CD4-positive, alpha-beta T cell treated with Interleukin-21 for 1 hour (primary cell): Measurements from ENCODE around the gene RNU1-4.
"Not testable (repeated sequence)": the region's sequence is repeated elsewhere in the genome, so short reads cannot be mapped to it uniquely, and the experiment has no call there.

ENCODE experiments used
- DNase-seq: peaks from one replicate; pipeline ENCODE4 v3.0.0-alpha.2; 2020

Gene RNU1-4

DNA sequence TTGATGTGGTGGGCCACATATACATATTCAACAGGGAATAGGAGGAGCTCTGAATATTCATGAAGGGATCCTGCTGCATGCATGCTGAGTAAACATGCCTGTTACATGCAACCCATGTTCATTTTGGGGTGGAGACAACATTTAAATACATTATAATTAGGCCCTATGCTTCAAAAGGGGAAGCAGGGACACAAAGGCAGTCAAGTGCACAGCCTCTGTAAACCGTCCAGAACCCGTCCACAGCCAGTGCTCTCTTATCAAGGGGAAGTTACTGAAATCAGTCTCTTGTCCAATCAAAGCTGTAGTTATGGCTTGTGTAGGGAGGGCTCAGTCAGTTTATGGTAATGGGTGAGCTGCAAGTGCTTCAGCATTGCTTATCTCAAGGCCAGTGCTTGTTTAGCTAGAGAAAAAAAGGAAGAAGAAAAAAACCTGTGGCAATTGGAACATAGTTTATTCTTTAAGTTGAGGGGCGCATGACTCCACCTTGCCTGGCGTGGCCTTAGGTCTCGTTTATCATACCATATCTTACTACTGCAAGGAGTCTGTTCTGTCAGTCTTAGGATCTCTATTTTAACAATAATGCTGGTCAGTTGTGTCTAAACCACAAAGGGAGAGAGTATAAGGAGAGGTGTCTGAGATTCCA lies 7.9 kb upstream of the RNU1-4 start:
- not testable (repeated sequence) for DNase-seq

DNA sequence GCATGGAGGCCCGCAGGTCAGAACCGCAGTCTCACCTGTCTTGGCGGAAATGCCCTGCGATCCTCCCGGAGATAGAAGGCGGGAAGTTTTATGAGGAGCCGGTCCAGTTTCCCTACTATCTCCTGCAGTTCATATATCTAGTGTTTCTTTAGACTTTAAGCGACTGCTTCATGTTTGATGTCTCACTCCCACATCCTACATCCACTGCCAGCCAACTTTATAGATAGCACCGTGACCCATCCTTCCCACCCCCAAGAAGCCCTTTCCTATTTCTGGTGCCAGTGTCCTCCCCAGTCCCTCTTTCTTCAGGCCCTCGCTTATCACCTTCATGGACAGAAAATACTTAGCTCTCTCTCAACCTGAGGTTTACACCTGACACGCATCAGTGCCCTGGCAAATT lies 914 bp downstream of the RNU1-4 start:
- not testable (repeated sequence) for DNase-seq

DNA sequence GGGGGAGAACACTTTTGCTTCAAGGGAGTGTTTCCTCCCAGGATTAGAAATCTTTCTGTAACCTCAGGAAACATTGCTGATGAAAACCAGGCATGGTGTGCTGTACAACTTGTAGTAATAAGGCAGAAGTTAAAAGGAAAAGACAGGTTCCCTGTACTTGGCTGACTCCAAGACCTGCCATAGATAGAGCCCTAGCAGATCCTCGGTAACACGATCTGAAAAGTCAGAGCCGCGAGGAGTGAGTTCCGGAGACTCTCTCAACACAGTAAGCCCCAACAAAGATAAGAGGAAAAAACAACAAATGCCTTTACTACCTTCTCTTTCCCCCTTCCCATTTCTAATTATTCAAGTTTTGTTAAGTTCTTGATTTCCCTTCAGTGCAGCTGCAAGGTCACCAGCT lies 7.3 kb downstream of the RNU1-4 start:
- DNase-seq: not testable (repeated sequence)

GRCh38 chr1:16748710-16749109 lies 8.4 kb downstream of the RNU1-4 start:
- not testable (repeated sequence) for DNase-seq

DNA sequence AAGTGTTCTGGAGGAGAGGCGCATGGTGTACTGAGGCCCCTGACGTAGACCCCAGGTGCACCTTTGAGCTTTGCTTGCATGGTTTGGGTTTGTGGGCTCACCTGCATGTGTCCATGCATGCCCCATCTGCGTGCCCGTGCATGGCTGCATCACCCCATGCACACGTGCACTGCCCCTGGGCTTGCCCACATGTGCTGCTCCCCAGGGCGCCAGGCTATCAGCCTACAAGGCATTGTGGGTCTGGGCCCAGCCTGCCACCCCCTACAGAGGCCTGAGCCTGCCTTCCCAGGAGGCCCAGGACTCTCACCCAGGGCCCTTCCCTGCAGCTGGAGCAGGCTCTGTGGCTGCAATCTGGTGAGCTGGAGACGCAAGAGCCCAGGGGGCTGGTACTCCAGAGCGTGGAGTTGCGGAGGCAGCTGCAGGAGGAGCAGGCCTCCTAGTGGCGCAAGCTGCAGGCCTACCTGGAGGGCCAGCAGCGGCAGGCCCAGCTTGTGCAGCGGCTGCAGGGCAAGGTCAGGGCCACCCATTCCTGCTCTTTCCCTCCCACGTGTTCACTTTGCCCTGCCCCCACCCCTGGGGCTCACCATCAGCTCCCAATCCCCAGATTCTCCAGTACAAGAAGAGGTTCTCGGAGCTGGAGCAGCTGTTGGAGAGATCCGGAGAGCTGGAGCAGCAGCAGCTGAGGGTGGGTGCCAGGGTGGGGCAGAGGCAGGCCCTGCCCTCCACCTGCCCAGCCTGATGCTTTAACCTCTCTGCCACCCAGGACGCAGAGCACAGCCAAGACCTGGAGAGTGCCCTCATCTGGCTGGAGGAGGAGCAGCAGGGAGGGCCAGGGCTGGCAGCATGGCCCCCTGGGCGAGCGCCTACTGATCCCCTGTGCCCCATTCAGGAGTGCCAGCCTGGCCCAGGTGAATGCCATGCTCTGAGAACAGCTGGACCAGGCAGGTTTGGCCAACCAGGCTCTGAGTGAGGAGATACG lies 9.9 kb downstream of the RNU1-4 start:
- not testable (repeated sequence) for DNase-seq

DNA sequence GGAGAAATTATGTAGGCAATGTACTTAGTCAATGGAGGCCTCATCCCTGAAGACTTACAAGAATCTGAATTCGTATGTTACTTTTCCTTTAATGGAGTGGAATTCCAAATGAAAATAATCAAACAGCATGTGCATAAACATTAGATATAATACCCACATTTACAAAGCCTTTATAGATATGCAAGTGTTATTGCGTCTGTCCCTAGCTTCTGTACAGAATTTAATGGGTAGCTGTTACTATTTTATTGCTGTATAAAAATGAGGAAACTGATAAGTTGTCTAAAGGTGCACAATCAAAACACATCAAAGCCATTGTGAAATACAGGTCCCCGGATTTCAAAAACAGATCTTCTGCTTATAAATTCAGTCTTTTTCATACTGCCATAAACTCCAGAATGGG lies 12.5 kb downstream of the RNU1-4 start:
- DNase-seq: not testable (repeated sequence)

GRCh38 chr1:16755385-16755784 lies 15.1 kb downstream of the RNU1-4 start:
- DNase-seq: not testable (repeated sequence)

DNA sequence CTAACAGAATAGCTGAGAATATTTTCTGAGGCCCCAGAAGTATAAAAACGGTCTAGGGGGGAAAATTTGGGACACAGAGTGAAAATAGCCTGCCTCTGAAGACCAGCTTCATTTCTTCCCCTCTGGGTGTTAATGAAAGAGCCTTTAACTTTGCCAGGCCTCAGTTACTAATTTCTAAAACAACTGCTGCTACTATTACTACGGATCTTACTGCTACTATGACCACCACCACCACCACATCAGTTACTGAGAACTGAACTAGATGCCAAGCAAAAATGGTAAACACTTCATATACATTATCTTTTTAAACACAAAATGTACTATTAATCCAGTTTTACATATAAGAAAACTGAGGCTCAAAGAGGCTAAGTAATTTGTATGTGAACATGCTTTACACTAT lies 15.6 kb downstream of the RNU1-4 start:
- not testable (repeated sequence) for DNase-seq

GRCh38 chr1:16757574-16757973 lies 17.3 kb downstream of the RNU1-4 start:
- not testable (repeated sequence) for DNase-seq

GRCh38 chr1:16758060-16758459 lies 17.7 kb downstream of the RNU1-4 start:
- not testable (repeated sequence) for DNase-seq

DNA sequence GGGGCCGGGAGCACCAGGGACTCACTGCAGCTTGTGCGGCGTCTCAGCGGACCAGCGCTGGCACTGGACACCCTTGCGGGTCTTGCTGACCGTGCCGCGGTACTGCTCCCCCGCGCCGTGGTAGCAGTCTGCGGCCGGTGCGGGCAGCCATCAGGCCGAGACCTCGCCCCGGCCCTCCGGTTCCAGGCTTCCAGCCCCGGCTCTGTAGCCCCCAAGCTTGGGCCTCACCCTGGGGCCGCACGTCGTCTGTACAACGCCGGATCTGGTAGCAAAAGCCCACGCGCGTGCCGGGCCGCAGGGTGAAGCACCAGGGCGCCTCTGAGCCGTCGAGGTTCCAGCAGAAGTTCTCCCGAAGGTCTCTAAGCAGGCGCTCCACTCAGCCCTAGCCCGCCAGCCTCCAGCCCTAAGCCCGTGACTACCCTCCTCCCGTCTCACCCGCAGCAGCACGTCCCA lies 18.8 kb downstream of the RNU1-4 start:
- DNase-seq: not testable (repeated sequence)

GRCh38 chr1:16759650-16760455 lies 19.5 kb downstream of the RNU1-4 start:
- not testable (repeated sequence) for DNase-seq

- not testable (repeated sequence) for DNase-seq
Observed at GRCh38 chr1:16760456-16760765, 20.1 kb downstream of the RNU1-4 start.

DNA sequence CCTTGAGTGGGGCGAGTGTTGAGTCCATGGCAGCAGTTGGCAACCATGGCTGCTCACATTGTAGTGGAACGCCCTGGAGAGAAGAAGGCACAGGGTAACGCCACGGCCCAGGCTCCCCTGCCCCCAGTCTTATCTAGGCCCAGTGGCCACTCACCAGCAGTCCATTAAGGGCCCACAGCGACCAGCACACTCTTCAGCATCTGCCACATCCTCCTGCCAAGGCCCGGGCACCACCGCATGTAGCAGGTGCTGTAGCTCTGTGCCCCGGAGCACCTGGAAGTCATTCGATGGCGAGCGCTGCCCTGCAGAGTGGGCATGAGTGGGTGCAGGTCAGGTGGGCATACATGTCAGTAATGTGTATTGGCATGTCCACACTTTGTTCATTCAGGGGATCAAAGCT lies 20.5 kb downstream of the RNU1-4 start:
- DNase-seq: not testable (repeated sequence)

DNA sequence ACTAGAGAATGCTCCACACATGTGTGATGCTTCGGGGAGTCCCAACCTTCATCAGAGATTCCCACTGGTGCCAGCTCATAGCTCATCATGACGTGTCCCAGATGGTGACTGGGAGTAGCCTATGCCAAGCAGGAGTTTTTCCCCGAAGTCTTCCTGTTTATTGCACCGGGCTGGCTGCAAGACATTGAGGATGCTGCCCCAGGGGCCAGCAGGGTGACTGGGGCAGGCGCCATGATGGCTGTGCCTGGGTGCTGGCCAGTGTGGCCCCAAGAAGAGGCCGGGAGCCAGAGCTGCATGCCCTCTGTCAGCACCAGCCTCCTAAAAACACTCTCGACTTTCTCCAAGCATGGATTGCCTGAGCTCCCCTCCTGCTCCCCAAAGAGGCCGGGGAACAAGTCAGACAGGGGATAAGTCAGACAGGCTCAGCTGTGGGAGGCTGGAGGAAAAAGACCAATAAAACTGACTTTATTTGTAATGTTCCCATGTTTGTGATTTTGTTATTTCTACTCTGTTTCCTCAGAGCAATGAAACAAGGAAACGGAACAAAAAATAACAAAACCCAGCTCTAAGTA lies 24.0 kb downstream of the RNU1-4 start:
- DNase-seq: not testable (repeated sequence)

- not testable (repeated sequence) for DNase-seq
Observed at GRCh38 chr1:16764820-16765655, 24.7 kb downstream of the RNU1-4 start.

DNA sequence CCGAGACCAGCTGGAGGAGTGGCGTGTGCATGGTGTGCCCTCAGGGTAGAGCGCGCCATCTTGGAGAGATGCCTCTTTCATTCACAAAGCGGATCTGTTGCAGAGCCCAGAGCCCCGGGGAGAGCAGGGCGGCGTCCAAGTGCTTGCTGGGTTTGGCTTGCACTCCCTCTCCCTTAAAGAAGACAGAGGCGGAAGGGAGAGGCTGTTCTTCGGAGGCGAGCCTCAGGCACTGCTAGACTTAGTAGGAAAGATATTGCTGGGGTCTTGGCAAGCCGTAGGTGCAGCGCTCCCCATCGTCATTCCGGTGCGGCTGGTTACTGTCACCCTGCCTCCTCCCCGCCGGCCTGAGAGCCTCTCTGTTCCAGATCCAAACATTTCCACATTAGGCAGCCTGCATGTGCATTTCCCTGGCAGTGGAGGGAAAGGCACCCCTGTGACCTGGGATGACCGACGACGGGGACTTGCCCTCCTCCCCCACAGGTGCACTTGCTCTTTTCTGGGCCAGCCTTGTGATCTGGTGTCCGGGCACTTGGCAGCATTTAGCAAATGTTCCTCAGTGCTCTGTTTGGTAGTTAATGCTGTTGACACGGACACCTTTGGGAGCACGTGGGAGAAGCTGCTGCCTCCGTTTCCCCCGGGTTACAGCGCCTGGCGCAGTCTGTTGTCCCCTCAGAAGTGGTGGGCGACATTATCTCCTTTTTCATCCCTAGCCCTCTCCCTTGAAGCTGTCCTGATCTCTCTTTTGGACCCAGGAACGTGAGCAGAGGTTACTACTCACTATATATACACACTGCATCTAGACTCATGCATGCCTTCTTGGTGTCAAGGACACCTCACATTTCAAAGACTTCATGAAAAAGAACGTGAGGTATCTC lies 25.7 kb downstream of the RNU1-4 start:
- not testable (repeated sequence) for DNase-seq

GRCh38 chr1:16766689-16767256 lies 26.5 kb downstream of the RNU1-4 start:
- not testable (repeated sequence) for DNase-seq

DNA sequence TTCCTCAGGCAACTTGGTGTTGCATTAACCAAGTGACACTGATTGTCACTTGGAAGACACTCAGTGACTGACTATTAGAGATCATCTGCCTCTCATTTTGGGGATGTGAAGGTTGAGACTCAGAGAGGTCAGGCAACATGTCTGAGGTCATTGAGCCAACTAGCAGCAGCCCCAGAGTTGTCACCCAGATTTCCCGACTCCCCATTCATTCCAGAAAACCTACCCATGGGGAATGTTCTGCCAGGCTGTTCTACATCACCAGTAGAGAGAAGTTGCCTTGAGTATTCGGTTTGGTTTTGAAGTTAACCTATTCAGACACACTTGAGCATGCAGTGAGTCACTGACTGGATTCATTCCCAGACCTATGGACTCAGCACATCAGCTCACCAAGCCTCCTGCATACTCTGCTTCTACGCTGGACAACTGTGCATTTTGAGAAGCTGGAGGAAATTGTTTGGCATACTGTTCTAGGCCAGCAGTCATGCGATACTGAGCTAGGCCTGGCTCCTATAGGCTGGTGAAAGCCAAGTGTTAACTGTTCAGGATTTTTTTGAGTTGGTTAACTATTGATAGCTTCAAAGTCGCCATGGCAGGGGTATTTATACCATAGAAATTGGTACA lies 29.9 kb downstream of the RNU1-4 start:
- DNase-seq: not testable (repeated sequence)
